Muscle layer of duodenum (tissue), 2 donors: Measurements from ENCODE around the gene SUFU.

Experiments
- H3K27ac ChIP-seq: one replicate; pipeline ENCODE4 v1.7.0; 2013; ENCODE audit warnings: mild to moderate bottlenecking, low read length
- H3K27me3 ChIP-seq: one replicate; pipeline ENCODE4 v1.7.0; 2013; ENCODE audit warnings: low read depth, mild to moderate bottlenecking, control low read depth, low read length
- H3K36me3 ChIP-seq, 2 donors: one replicate each; pipeline ENCODE4 v1.7.0; 2013; ENCODE audit warnings: low read length in 2 of 2, control low read depth in 1 of 2, mild to moderate bottlenecking in 1 of 2; ENCODE audit not compliant: insufficient read depth in 2 of 2, control insufficient read depth in 1 of 2
- H3K4me1 ChIP-seq, 2 donors: one replicate each; pipeline ENCODE4 v1.7.0; 2013; ENCODE audit warnings: low read length in 2 of 2, mild to moderate bottlenecking in 2 of 2, control low read depth in 1 of 2, moderate library complexity in 1 of 2; ENCODE audit not compliant: insufficient read depth in 2 of 2, control insufficient read depth in 1 of 2
- H3K4me3 ChIP-seq, 2 donors: one replicate each; pipeline ENCODE4 v1.7.0; 2013; ENCODE audit warnings: low read length in 2 of 2, low read depth in 1 of 2, mild to moderate bottlenecking in 1 of 2
- H3K9me3 ChIP-seq, 2 donors: one replicate each; pipeline ENCODE4 v1.7.0; 2013; ENCODE audit warnings: low read length in 2 of 2, control low read depth in 1 of 2, mild to moderate bottlenecking in 1 of 2; ENCODE audit not compliant: control insufficient read depth in 1 of 2
- donor health status: healthy.

Gene SUFU

GRCh38 chr10:102624751-102625645 lies 121.2 kb downstream of the SUFU start:
- Histone ChIP-seq H3K4me3 (no peak overlapping the region), H3K9me3 (no peaks in the 10 kb centered on the region), H3K27me3 (no peaks in the 10 kb centered on the region), H3K4me1 (peaks cover 27 to 51% of the 10 kb centered on the region in 2 donors), H3K36me3 (peaks cover 0 to 2% of the 10 kb centered on the region in 2 donors), H3K27ac (no peak overlapping the region)

- Histone ChIP-seq H3K27ac (peak overlapping the region; percentile 91), H3K4me1 (peaks cover 20 to 39% of the 10 kb centered on the region in 2 donors)
These were observed 122.4 kb downstream of the SUFU start for GRCh38 chr10:102626026-102626685.

GRCh38 chr10:102627291-102627735 lies 123.5 kb downstream of the SUFU start:
- Histone ChIP-seq H3K27me3 (no peaks in the 10 kb centered on the region), H3K9me3 (no peaks in the 10 kb centered on the region), H3K36me3 (peaks cover 3 to 7% of the 10 kb centered on the region in 2 donors), H3K27ac (peak overlapping the region; percentile 91), H3K4me3 (peak overlapping the region in 1 of 2 donors; percentile 22), H3K4me1 (peaks cover 23 to 32% of the 10 kb centered on the region in 2 donors)

More at GRCh38 chr10:102626026-102626685, 122.4 kb downstream of the SUFU start:
- Histone ChIP-seq H3K27me3 (no peaks in the 10 kb centered on the region), H3K4me3 (no peak overlapping the region), H3K36me3 (peaks cover 3 to 7% of the 10 kb centered on the region in 2 donors), H3K9me3 (no peaks in the 10 kb centered on the region)

- H3K36me3 ChIP-seq = peaks cover 3 to 7% of the 10 kb centered on the region in 2 donors
- H3K27ac ChIP-seq = peak overlapping the region; percentile 91
- H3K9me3 ChIP-seq = no peaks in the 10 kb centered on the region
- H3K27me3 ChIP-seq = no peaks in the 10 kb centered on the region
- peaks cover 28 to 35% of the 10 kb centered on the region in 2 donors for H3K4me1 ChIP-seq
- H3K4me3 ChIP-seq = peak overlapping the region in 1 of 2 donors; percentile 22
These were observed 124.0 kb downstream of the SUFU start for GRCh38 chr10:102627736-102628293.

GRCh38 chr10:102628451-102628911 lies 124.7 kb downstream of the SUFU start:
- Histone ChIP-seq H3K9me3 (no peaks in the 10 kb centered on the region), H3K4me1 (peaks cover 31 to 42% of the 10 kb centered on the region in 2 donors), H3K27ac (peak overlapping the region; percentile 91), H3K4me3 (peak overlapping the region in 1 of 2 donors; percentile 22), H3K27me3 (no peaks in the 10 kb centered on the region), H3K36me3 (peaks cover 3 to 7% of the 10 kb centered on the region in 2 donors)

- no peaks in the 10 kb centered on the region for H3K27me3 ChIP-seq
- no peaks in the 10 kb centered on the region for H3K9me3 ChIP-seq
- H3K27ac ChIP-seq = peak overlapping the region; percentile 23
- peaks cover 33 to 55% of the 10 kb centered on the region in 2 donors for H3K4me1 ChIP-seq
- no peak overlapping the region for H3K4me3 ChIP-seq
- peaks cover 3 to 7% of the 10 kb centered on the region in 2 donors for H3K36me3 ChIP-seq
These were observed 126.2 kb downstream of the SUFU start for GRCh38 chr10:102629661-102630614.

- peaks cover 37 to 55% of the 10 kb centered on the region in 2 donors for H3K4me1 ChIP-seq
- H3K27me3 ChIP-seq = no peaks in the 10 kb centered on the region
- no peak overlapping the region for H3K27ac ChIP-seq
These were observed 126.9 kb downstream of the SUFU start for GRCh38 chr10:102630663-102631062.

GRCh38 chr10:102631525-102632393 lies 128.0 kb downstream of the SUFU start:
- H3K4me1 ChIP-seq = peaks cover 37 to 53% of the 10 kb centered on the region in 2 donors
- H3K9me3 ChIP-seq = no peaks in the 10 kb centered on the region
- H3K36me3 ChIP-seq = peaks cover 3 to 7% of the 10 kb centered on the region in 2 donors
- no peaks in the 10 kb centered on the region for H3K27me3 ChIP-seq
- no peak overlapping the region for H3K27ac ChIP-seq
- H3K4me3 ChIP-seq = no peak overlapping the region

More at GRCh38 chr10:102630663-102631062, 126.9 kb downstream of the SUFU start:
- Histone ChIP-seq H3K36me3 (peaks cover 3 to 7% of the 10 kb centered on the region in 2 donors), H3K4me3 (no peak overlapping the region), H3K9me3 (no peaks in the 10 kb centered on the region)

- no peaks in the 10 kb centered on the region for H3K9me3 ChIP-seq
- no peak overlapping the region for H3K4me3 ChIP-seq
- H3K36me3 ChIP-seq = peaks cover 3 to 7% of the 10 kb centered on the region in 2 donors
- H3K27me3 ChIP-seq = no peaks in the 10 kb centered on the region
- peak overlapping the region; percentile 72 for H3K27ac ChIP-seq
- H3K4me1 ChIP-seq = peaks cover 31 to 45% of the 10 kb centered on the region in 2 donors
These were observed 128.8 kb downstream of the SUFU start for GRCh38 chr10:102632394-102633111.
